GM13976 (cell line): ENCODE results near the gene ERFL.

Source experiments
- DNase-seq: peaks from one replicate; pipeline ENCODE4 v3.0.0; 2012; ENCODE audit warnings: low spot score
- CTCF ChIP-seq: IDR thresholded peaks from 2 replicates; pipeline ENCODE4 v1.5.1; 2012; ENCODE audit warnings: borderline replicate concordance, mild to moderate bottlenecking; ENCODE audit not compliant: insufficient read depth; ENCODE audit errors: extremely low read depth, missing control alignments, control extremely low read depth
- in situ Hi-C: fragments of 300-500 bp; cut with MboI; formaldehyde crosslinking; loops from one replicate; pipeline ENCODE4 v1.12.0; 2022; ENCODE audit warnings: low sequenced_read_pairs, mixed read lengths, inconsistent platforms; ENCODE audit not compliant: unreplicated experiment

ERFL gene

DNA sequence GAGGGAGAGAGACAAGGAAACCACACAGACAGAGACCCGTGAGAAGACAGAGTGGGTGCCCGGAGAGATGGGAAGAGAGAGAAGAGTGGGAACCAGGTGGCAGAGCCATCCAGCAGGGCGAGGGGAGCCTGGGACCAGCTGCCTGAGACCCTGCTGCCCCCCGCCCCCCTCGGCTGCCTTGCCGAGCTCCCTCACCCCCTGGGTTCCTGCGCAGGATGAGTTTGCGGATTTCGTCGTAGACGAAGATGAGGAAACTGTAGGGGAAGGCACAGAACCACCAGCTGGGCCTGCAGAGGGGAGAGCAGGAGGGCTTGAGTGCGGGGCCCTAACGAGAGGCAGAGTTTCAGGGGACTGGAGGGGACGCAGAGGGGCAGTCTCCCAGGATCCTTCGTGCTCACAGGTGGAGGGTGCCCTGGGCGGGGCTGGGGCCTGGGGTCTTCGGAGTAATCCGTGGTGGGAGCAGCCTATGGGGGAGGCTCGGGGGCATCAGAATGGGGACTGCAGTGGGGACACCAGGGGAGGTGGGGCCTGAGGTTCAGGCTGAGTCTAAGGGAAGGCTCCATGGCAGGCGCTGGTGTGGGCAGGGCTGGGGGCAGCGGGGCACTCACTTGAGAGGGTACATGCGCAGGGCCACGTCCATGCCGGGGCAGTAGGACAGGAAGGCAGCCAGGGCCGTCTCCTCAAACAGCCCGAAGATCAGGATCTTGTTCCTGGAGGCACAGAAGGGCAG, 39.0 kb upstream of the ERFL start:
- no peak for DNase-seq
- in situ Hi-C loops = no loop called here
- TF ChIP-seq CTCF = no peak

DNA sequence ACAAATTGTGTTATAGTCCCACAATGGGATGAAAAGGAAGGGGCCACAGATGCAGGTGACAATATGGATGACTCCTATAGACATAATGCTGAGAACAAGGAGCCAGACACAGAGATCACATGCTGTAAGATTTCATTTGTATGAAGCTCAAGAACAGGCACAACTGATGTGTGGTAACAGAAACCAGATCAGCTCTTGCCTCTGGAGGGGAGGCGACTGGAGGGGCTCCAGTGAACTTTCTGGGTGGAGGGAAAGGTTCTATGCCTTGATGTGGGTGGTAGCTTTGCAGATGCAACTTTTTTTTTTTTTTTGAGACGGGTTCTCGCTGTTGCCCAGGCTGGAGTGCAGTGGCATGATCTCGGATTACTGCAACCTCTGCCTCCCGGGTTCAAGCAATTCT, 36.9 kb upstream of the ERFL start:
- TF ChIP-seq CTCF = no peak
- DNase-seq = no peak
- in situ Hi-C loops = no loop called here

DNA sequence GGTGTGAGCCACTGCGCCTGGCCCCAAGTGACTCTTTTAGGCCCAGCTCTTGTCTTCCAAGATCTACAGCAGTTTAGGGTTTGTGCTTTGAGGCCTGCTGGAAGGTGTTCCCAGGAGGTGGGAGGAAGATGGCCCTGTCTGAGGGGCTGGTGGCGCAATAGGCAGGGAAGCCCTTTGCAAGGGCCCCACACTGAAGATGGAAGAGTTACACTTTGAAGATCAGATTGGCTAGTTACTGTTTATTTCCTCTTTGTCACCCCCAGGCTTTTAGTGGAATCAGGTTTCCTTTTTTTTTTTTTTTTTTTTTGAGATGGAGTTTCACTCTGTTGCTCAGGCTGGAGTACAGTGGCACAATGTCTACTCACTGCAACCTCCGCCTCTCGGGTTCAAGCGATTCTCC, 32.7 kb upstream of the ERFL start:
- TF ChIP-seq CTCF = no peak
- DNase-seq = no peak
- in situ Hi-C loops = no loop called here

GRCh38 chr19:41959056-41960053, 31.1 kb upstream of the ERFL start, which contains the start of gene RABAC1:
Gene RABAC1, minus strand, starts transcription at chr19:41959321. Its CDS starts 29 bp downstream, at chr19:41959292.
- DNase-seq = peak; percentile 95
- peak; percentile 30 for TF ChIP-seq CTCF
- in situ Hi-C loops = no loop called here

DNA sequence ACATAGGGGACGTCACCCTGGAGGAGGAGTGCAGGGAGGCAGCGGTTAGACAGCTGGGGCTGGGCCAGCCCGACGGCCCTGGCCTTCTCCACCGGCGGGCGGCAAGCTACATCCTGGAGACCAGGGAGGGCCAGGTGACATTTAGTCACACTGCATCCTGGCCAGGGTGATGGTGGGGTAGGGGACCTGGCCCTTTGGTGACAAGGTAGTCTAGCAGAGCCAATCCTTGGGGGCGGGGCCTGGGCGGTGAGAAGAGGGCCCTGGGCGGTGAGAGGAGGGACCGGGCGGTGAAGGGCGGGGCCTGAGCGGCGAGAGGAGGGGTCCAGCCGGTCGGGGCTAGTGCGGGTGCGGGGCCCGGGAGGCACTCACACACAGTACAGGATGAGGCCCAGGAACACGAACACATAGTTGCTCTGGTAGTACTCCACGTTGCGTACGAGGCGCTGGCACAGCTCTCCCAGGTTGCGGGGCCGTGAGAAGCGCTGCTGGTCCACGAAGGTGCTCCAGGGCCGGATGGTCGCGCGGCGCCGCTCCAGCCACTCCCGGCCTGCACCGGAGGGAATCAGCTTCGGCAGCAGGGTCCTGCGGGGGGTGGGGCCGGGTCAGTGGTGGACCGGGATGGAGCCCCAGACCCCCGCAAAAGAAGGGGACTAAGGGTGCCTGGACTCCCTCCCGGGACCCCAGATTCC, 30.3 kb upstream of the ERFL start:
- peak; percentile 90 for DNase-seq
- in situ Hi-C loops = no loop called here
- no peak for TF ChIP-seq CTCF

DNA sequence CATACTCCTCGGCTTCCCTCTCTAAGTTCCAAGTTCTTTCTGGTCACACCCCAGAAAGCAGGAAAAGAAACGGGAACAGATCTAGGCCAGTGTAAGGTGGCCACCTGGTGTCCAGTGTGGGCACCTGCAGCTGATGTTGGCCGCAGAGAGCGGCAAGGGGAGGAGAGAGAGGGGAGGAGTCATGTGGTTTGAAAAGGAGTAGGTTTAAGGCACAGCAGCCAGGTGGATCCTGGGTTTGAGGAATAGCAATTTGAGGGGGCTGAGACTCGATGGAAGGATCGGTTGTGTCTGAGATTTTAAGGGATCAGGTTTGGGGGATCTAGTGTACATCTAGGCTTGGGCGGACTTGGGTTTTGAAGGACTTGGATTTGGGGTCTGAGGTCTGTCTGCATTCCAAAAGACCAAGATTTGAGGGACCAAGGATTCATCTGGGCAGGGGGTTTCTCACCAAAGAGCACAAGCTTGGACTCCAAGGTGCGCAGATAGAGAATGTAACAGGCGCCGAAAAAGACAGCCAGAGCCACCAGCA, 29.7 kb upstream of the ERFL start:
- peak; percentile 82 for TF ChIP-seq CTCF
- peak; percentile 89 for DNase-seq
- in situ Hi-C loops = no loop called here
